CD14-positive monocyte (primary cell): ENCODE results near the gene EML3. TPM values are rescaled to one million over a fixed set of nuclear protein-coding genes. Genes with fewer than 3 reads are reported as not detected.
"Not testable (repeated sequence)": the region's sequence is repeated elsewhere in the genome, so short reads cannot be mapped to it uniquely, and the experiment has no call there.

Source experiments
- DNase-seq, 3 donors: peaks; one replicate each; pipeline ENCODE4 v3.0.0-alpha.2; 2011 to 2022
- H2AFZ ChIP-seq: 2 replicates; pipeline ENCODE4 v1.6.0; 2012; ENCODE audit warnings: mild to moderate bottlenecking, low read depth, low read length, inconsistent platforms; ENCODE audit not compliant: insufficient read depth, poor library complexity, severe bottlenecking
- H3K27ac ChIP-seq, 2 donors: 1 replicate in 1 of 2; 2 replicates in 1 of 2; pipeline ENCODE4 v1.5.1; 2012 to 2013; ENCODE audit warnings: low read length in 2 of 2, control low read depth in 1 of 2, inconsistent platforms in 1 of 2, low read depth in 1 of 2, mild to moderate bottlenecking in 1 of 2
- H3K27me3 ChIP-seq, 2 donors: one replicate each; pipeline versions ENCODE4 v1.6.0 to v1.6.1; 2011 to 2013; ENCODE audit warnings: low read length in 2 of 2; ENCODE audit not compliant: control insufficient read depth in 2 of 2, insufficient read depth in 2 of 2
- H3K36me3 ChIP-seq, 2 donors: replicated peaks in 1 of 2; 1 replicate in 1 of 2; 2 replicates in 1 of 2; pipeline versions ENCODE4 v1.5.1 to v1.6.1; 2012 to 2013; ENCODE audit warnings: low read length in 2 of 2, control low read depth in 1 of 2, inconsistent platforms in 1 of 2, mild to moderate bottlenecking in 1 of 2; ENCODE audit not compliant: insufficient read depth in 2 of 2, control insufficient read depth in 1 of 2
- H3K4me1 ChIP-seq, 2 donors: 1 replicate in 1 of 2; 2 replicates in 1 of 2; pipeline versions ENCODE4 v1.5.1 to v1.6.1; 2012 to 2013; ENCODE audit warnings: low read length in 2 of 2, control low read depth in 1 of 2, inconsistent platforms in 1 of 2, mild to moderate bottlenecking in 1 of 2, moderate library complexity in 1 of 2; ENCODE audit not compliant: insufficient read depth in 2 of 2, control insufficient read depth in 1 of 2
- H3K4me2 ChIP-seq: replicated peaks from 2 replicates; pipeline ENCODE3; 2012; ENCODE audit warnings: low read length, moderate library complexity, mild to moderate bottlenecking; ENCODE audit not compliant: poor library complexity, severe bottlenecking; ENCODE audit errors: extremely low read depth
- H3K4me3 ChIP-seq, 3 experiments: fragments of 200-600 bp in 1 of 3; sonication (generic) in 1 of 3; replicated peaks in 1 of 3; 1 replicate in 2 of 3; 2 replicates in 1 of 3; pipeline ENCODE4 v1.5.1; 2011 to 2013; ENCODE audit warnings: low read length in 3 of 3, mild to moderate bottlenecking in 3 of 3, control low read depth in 2 of 3, low read depth in 2 of 3, inconsistent platforms in 1 of 3, moderate library complexity in 1 of 3
- H3K79me2 ChIP-seq: 2 replicates; pipeline ENCODE4 v1.6.0; 2012; ENCODE audit warnings: mild to moderate bottlenecking, control low read depth, inconsistent platforms, low read length, moderate library complexity; ENCODE audit not compliant: insufficient read depth
- H3K9ac ChIP-seq: 2 replicates; pipeline ENCODE4 v1.6.0; 2017; ENCODE audit warnings: low read length, mild to moderate bottlenecking; ENCODE audit not compliant: insufficient read depth, poor library complexity, severe bottlenecking
- H3K9me3 ChIP-seq, 2 donors: replicated peaks in 1 of 2; 1 replicate in 1 of 2; 2 replicates in 1 of 2; pipeline versions ENCODE4 v1.5.1 to v1.6.1; 2012 to 2013; ENCODE audit warnings: low read length in 2 of 2, control low read depth in 1 of 2; ENCODE audit not compliant: control insufficient read depth in 1 of 2, insufficient read depth in 1 of 2
- H4K20me1 ChIP-seq: 2 replicates; pipeline ENCODE4 v1.6.0; 2012; ENCODE audit warnings: mild to moderate bottlenecking, low read length, control low read depth, moderate library complexity; ENCODE audit not compliant: insufficient read depth
- H3K27ac Mint-ChIP-seq, 7 donors: one replicate each; pipeline ENCODE4 v1.8.0; 2020; ENCODE audit warnings: mild to moderate bottlenecking in 7 of 7, mixed read lengths in 7 of 7, moderate library complexity in 6 of 7, inconsistent platforms in 2 of 7
- H3K27me3 Mint-ChIP-seq, 3 donors: one replicate each; pipeline ENCODE4 v1.8.0; 2021 to 2022; ENCODE audit warnings: low read depth in 3 of 3, mild to moderate bottlenecking in 3 of 3, mixed read lengths in 3 of 3, moderate library complexity in 3 of 3, inconsistent platforms in 1 of 3
- H3K36me3 Mint-ChIP-seq, 2 donors: one replicate each; pipeline ENCODE4 v1.8.0; 2020; ENCODE audit warnings: mixed read lengths in 2 of 2, inconsistent platforms in 1 of 2, mild to moderate bottlenecking in 1 of 2
- H3K4me1 Mint-ChIP-seq: one replicate; pipeline ENCODE4 v1.8.0; 2020; ENCODE audit warnings: mild to moderate bottlenecking, mixed read lengths
- H3K4me3 Mint-ChIP-seq, 2 donors: one replicate each; pipeline ENCODE4 v1.8.0; 2020; ENCODE audit warnings: mild to moderate bottlenecking in 2 of 2, mixed read lengths in 2 of 2, moderate library complexity in 1 of 2
- H3K9me3 Mint-ChIP-seq, 7 donors: one replicate each; pipeline ENCODE4 v1.8.0; 2020 to 2022; ENCODE audit warnings: mixed read lengths in 7 of 7, mild to moderate bottlenecking in 6 of 7, moderate library complexity in 6 of 7, inconsistent platforms in 2 of 7
- CTCF ChIP-seq: fragments of 200-600 bp; IDR thresholded peaks from one replicate; pipeline ENCODE4 v1.8.0; 2022; ENCODE audit warnings: antibody characterized with exemption, mild to moderate bottlenecking
- WGBS: methylation state at CpG from one replicate; pipeline ENCODE4 v1.1.5; 2013; ENCODE audit warnings: missing lambda C conversion rate; ENCODE audit not compliant: insufficient coverage; 5-methylcytosine and 5-hydroxymethylcytosine counted together
- intact Hi-C, 2 donors: fragments of 100-400 bp; cut with micrococcal nuclease; formaldehyde crosslinking; loops; one replicate each; pipeline versions ENCODE4 v1.15.0 to v1.15.1; 2023
- polyA plus RNA-seq, 3 donors: library from polyadenylated mRNA; depleted of rRNA in 1 of 3; unstranded in 2 of 3; stranded (reverse) in 1 of 3; fragments of 300-500 nt in 2 of 3; fragments of >200 nt in 1 of 3; fragmentation: Illumina TruSeq in 2 of 3; gene quantifications; 1 replicate in 2 of 3; 2 replicates in 1 of 3; pipeline ENCODE4 v1.2.3, GENCODE V29; 2012 to 2021

The EML3 gene
- polyA plus RNA-seq, 3 donors, result 7.2 to 131 (median 10.6) TPM

DNA sequence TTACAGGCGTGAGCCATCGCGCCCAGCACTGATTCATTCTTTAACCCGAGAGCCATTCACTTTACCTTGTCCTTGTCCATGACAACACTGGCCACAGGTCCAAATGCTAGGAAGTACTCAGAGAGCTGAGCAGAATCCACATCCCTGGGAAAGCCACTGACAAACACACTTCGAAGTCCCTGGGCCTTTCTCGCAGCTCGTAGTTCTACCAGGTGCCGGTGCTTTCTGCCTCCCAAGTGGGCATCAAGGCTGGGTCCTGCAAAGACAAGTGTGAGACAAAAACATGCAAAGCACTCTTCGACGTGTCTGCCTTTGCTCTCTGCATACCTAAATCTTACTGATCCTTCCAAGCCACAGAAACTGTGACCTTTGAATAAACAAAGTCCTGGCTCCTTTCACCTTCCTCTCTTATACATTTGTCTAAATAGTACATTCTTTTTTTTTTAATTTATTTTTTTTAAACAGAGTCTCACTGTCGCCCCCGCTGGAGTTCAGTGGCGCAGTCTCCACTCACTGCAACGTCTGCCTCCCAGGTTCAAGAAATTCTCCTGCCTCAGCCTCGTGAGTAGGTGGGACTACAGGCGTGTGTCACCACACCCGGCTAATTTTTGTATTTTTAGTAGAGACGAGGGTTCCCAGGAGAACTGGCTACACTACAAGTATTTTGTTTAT is 23.5 kb downstream of the EML3 start:
- no peaks in the 10 kb centered on the region for H3K9me3 ChIP-seq
- peaks cover 0 to 2% (median 0%) of the 10 kb centered on the region in 7 donors for H3K9me3 Mint-ChIP-seq
- H3K9ac ChIP-seq, result no peak overlapping the region
- H3K27me3 ChIP-seq, result no peaks in the 10 kb centered on the region
- H2AFZ ChIP-seq, result no peak overlapping the region
- peaks cover 28 to 43% of the 10 kb centered on the region in 2 donors for H3K36me3 ChIP-seq
- peaks cover 0 to 2% (median 0%) of the 10 kb centered on the region in 3 donors for H3K27me3 Mint-ChIP-seq
- no peak overlapping the region for H3K4me2 ChIP-seq
- 87% methylated on average over 12 of the region's 18 CpGs for WGBS
- peaks cover 9% of the 10 kb centered on the region for H4K20me1 ChIP-seq
- no peak overlapping the region for H3K4me3 Mint-ChIP-seq
- H3K36me3 Mint-ChIP-seq, result peaks cover 33 to 51% of the 10 kb centered on the region in 2 donors
- peaks cover 27 to 40% of the 10 kb centered on the region in 2 donors for H3K4me1 ChIP-seq
- H3K27ac Mint-ChIP-seq, result peak overlapping the region in 2 of 7 donors; percentile 25 to 58
- H3K4me1 Mint-ChIP-seq, result peaks cover 33% of the 10 kb centered on the region
- no peak for DNase-seq
- peaks cover 29% of the 10 kb centered on the region for H3K79me2 ChIP-seq
- H3K4me3 ChIP-seq, result no peak overlapping the region
- intact Hi-C loops, result no loop called here
- peak; percentile 17 for TF ChIP-seq CTCF
- no peak overlapping the region for H3K27ac ChIP-seq

DNA sequence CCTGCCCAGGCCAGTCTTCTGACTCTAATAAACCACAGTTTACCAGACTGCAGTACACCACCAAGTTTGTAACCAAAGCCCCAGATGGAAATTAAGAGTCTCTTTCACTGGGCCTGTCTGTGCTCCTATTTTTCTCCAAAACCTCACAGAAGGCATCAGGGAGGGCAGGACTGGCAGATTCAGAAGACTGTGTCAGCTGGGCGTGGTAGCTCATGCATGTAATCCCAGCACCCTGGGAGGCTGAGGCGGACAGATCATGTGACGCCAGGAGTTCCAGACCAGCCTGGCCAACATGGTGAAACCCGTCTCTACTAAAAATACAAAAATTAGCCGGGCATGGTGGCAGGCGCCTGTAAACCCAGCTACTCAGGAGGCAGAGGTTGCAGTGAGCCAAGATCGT is 27.2 kb downstream of the EML3 start:
- H3K4me3 ChIP-seq, H2AFZ ChIP-seq, H3K4me1 ChIP-seq, H3K27ac ChIP-seq, H3K9me3 ChIP-seq, H3K9ac ChIP-seq, H3K4me1 Mint-ChIP-seq, H4K20me1 ChIP-seq, DNase-seq, H3K27me3 ChIP-seq, intact Hi-C loops, H3K27me3 Mint-ChIP-seq, H3K4me2 ChIP-seq, H3K9me3 Mint-ChIP-seq, H3K4me3 Mint-ChIP-seq: not testable (repeated sequence)
- Mint-ChIP-seq H3K36me3 (peaks cover 41 to 65% of the 10 kb centered on the region in 2 donors), H3K27ac (peak overlapping the region in 1 of 7 donors; percentile 30)
- Histone ChIP-seq H3K36me3 (peaks cover 37 to 63% of the 10 kb centered on the region in 2 donors), H3K79me2 (peaks cover 16% of the 10 kb centered on the region)
- 98% methylated on average over 7 of the region's 7 CpGs for WGBS

DNA sequence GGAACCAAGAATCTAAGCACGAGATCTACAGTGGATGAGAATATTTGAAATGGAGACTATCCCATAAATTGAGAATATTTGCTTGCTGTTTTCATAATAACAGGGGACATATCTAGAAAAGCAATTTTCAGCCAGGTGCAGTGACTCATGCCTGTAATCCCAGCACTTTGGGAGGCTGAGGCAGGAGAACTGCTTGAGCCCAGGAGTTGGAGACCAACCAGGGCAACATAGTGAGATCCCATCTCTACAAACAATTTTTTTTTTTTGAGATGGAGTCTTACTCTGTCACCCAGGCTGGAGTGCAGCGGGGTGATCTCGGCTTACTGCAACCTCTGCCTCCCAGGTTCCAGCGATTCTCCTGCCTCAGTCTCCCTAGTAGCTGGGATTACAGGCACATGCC is 30.8 kb downstream of the EML3 start:
- H3K36me3 Mint-ChIP-seq, result peaks cover 42 to 72% of the 10 kb centered on the region in 2 donors
- H2AFZ ChIP-seq, DNase-seq, H3K27ac ChIP-seq, H3K9me3 Mint-ChIP-seq, H3K4me3 ChIP-seq, H3K27me3 ChIP-seq, H3K4me1 ChIP-seq, H3K27me3 Mint-ChIP-seq, H3K9me3 ChIP-seq, H4K20me1 ChIP-seq, H3K4me1 Mint-ChIP-seq, H3K4me3 Mint-ChIP-seq, H3K4me2 ChIP-seq, H3K27ac Mint-ChIP-seq, intact Hi-C loops, H3K9ac ChIP-seq, H3K79me2 ChIP-seq: not testable (repeated sequence)
- peaks cover 48 to 70% of the 10 kb centered on the region in 2 donors for H3K36me3 ChIP-seq
- 100% methylated on average over 3 of the region's 4 CpGs for WGBS
